ENCODE data around the gene BNC2. TPM values are rescaled to one million over a fixed set of nuclear protein-coding genes. Genes with fewer than 3 reads are reported as not detected.

The BNC2 gene
- total RNA-seq, 1 donor from 2014 or later, result 5.4 TPM

- no peak for DNase-seq (ENCODE audit: low read depth, low spot score)
- no peak overlapping the region for H3K4me3 Mint-ChIP-seq
- peaks cover 10% of the 10 kb centered on the region for H3K9me3 Mint-ChIP-seq
- H3K27me3 Mint-ChIP-seq (ENCODE audit: low read depth), result no peaks in the 10 kb centered on the region
- TF ChIP-seq CTCF (conservative IDR thresholded peaks at IDR 0.05), result no peak
- no peak overlapping the region for H3K27ac Mint-ChIP-seq (ENCODE audit: unreplicated experiment)
- H3K4me1 Mint-ChIP-seq, result peaks cover 40% of the 10 kb centered on the region
- H3K36me3 Mint-ChIP-seq (ENCODE audit: low read depth), result peaks cover 10% of the 10 kb centered on the region
Observed at GRCh38 chr9:16433494-16433893, 437.0 kb downstream of the BNC2 start.

GRCh38 chr9:16431666-16432392 lies 438.6 kb downstream of the BNC2 start:
- H3K9me3 Mint-ChIP-seq, result peaks cover 7% of the 10 kb centered on the region
- H3K4me3 Mint-ChIP-seq, result no peak overlapping the region
- TF ChIP-seq CTCF (conservative IDR thresholded peaks at IDR 0.05), result no peak
- peak overlapping the region; percentile 21 for H3K27ac Mint-ChIP-seq (ENCODE audit: unreplicated experiment)
- H3K4me1 Mint-ChIP-seq, result peaks cover 49% of the 10 kb centered on the region
- DNase-seq (ENCODE audit: low read depth, low spot score), result no peak
- no peaks in the 10 kb centered on the region for H3K27me3 Mint-ChIP-seq (ENCODE audit: low read depth)
- peaks cover 8% of the 10 kb centered on the region for H3K36me3 Mint-ChIP-seq (ENCODE audit: low read depth)

GRCh38 chr9:16429671-16430070 lies 440.8 kb downstream of the BNC2 start:
- H3K4me1 Mint-ChIP-seq, result peaks cover 55% of the 10 kb centered on the region
- no peaks in the 10 kb centered on the region for H3K9me3 Mint-ChIP-seq
- H3K36me3 Mint-ChIP-seq (ENCODE audit: low read depth), result no peaks in the 10 kb centered on the region
- DNase-seq (ENCODE audit: low read depth, low spot score), result no peak
- TF ChIP-seq CTCF (conservative IDR thresholded peaks at IDR 0.05), result no peak
- H3K27ac Mint-ChIP-seq (ENCODE audit: unreplicated experiment), result no peak overlapping the region
- no peaks in the 10 kb centered on the region for H3K27me3 Mint-ChIP-seq (ENCODE audit: low read depth)
- H3K4me3 Mint-ChIP-seq, result peak overlapping the region; percentile 20

GRCh38 chr9:16427873-16428427 lies 442.5 kb downstream of the BNC2 start:
- no peaks in the 10 kb centered on the region for H3K27me3 Mint-ChIP-seq (ENCODE audit: low read depth)
- H3K4me3 Mint-ChIP-seq, result no peak overlapping the region
- no peak for DNase-seq (ENCODE audit: low read depth, low spot score)
- H3K27ac Mint-ChIP-seq (ENCODE audit: unreplicated experiment), result no peak overlapping the region
- TF ChIP-seq CTCF (conservative IDR thresholded peaks at IDR 0.05), result no peak
- no peaks in the 10 kb centered on the region for H3K36me3 Mint-ChIP-seq (ENCODE audit: low read depth)
- H3K9me3 Mint-ChIP-seq, result peaks cover 2% of the 10 kb centered on the region
- H3K4me1 Mint-ChIP-seq, result peaks cover 56% of the 10 kb centered on the region

GRCh38 chr9:16426716-16427115 lies 443.8 kb downstream of the BNC2 start:
- H3K4me1 Mint-ChIP-seq, result peaks cover 58% of the 10 kb centered on the region
- no peak overlapping the region for H3K27ac Mint-ChIP-seq (ENCODE audit: unreplicated experiment)
- H3K36me3 Mint-ChIP-seq (ENCODE audit: low read depth), result no peaks in the 10 kb centered on the region
- no peak overlapping the region for H3K4me3 Mint-ChIP-seq
- no peak for TF ChIP-seq CTCF (conservative IDR thresholded peaks at IDR 0.05)
- no peak for DNase-seq (ENCODE audit: low read depth, low spot score)
- H3K9me3 Mint-ChIP-seq, result peaks cover 4% of the 10 kb centered on the region
- no peaks in the 10 kb centered on the region for H3K27me3 Mint-ChIP-seq (ENCODE audit: low read depth)
